Activated naive CD4-positive, alpha-beta T cell treated with anti-CD3 and anti-CD28 coated beads, Interleukin-2, amount 50 U/mL, for 16 hours (primary cell): ENCODE results near the gene IFNGR1.
"Not testable (repeated sequence)": the region's sequence is repeated elsewhere in the genome, so short reads cannot be mapped to it uniquely, and the experiment has no call there.

Experiments
- DNase-seq: peaks from one replicate; pipeline ENCODE4 v3.0.0-alpha.2; 2020

IFNGR1 gene

GRCh38 chr6:137218917-137219663, at the start of gene IFNGR1:
Gene IFNGR1 (minus strand): TSS chr6:137219385. CDS start chr6:137219327, 58 bp downstream.
- peak; percentile 96 for DNase-seq

DNA sequence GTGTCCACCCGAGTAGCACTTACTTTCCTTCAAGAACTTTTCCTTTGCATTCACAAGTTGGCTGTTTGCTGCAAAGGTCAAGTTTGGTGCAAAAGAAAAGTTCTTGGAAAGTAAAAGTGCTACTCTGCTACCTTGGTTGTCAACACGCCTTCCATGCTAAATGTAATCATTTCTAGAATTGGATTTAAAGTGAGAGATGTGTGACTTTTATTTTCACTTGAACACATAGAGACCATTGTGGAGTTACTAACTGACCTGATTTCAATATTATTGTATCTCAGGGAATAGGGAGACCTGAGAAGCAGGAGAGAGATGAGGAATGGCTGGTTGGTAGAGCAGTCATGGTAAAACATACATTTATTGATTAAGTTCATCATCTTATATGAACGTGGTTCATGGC, 49.7 kb upstream of the IFNGR1 start:
- no peak for DNase-seq

DNA sequence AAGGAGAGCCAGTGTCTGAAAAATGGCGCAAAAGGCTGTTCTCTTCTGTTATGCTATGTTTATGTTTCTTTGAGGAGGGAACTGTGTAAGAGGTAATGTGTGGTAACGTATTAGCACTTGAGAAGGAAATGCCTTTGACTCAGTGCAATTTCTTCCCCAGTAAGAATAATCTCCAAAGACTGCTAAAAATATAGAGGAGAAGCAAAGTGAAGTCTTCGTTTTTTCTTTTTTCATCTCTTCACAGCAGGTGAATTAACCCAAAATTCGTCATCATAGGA, 47.1 kb upstream of the IFNGR1 start:
- DNase-seq, result no peak

- no peak for DNase-seq
Measured at GRCh38 chr6:137265561-137266308, 46.5 kb upstream of the IFNGR1 start.

DNA sequence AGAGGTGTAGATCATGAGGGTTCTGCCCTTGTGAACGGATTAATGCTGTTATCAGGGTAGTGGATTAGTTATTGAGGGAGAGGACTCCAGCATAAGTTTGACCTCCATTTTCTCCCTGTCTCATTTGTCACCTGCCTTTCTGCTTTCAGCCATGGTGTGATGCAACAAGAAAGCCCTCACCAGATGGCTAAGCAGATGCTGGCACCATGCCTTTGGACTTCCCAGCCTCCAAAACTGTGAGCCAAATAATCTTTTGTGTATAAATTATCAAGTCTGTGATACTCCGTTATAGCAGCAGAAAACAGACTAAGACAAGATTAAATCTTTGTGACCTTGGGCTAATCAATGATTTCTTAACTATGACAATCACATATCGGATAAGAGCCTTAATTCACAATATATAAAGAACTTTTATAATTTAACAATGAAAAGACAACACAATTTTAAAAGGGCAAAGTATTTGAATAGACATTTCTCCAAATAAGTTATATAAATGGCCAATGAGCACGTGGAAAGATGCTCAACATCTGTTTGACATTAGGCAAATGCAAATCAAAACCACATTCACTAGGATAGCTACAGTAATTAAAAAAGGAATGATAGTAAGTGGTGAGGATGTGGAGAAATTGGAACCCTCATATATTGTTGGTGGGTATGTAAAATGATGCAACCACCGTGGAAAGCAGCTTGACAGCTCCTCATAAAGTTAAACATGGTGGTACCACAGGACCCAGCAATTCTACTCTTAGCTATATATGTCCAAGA, 45.3 kb upstream of the IFNGR1 start:
- no peak for DNase-seq

DNA sequence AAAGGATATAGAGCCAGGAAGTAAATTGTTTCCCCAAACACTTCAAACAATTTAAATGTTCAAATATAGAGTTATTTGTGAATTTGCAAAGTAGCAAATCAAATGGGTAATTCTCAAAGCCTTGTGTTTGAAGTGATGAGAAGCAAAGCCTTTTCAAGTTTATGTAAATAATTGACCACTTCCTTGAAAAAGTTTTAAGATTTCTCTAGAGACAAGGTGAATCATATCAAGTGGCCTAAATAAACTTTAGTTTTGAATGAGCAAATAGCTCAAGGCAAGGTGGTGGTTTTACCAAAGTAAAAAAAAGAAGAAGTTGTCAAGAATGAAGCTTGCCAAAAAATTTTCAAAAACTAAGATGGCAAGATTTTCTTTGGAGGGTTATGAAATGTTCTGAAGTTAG, 42.6 kb upstream of the IFNGR1 start:
- DNase-seq, result no peak

- no peak for DNase-seq
Measured at GRCh38 chr6:137261361-137261760, 42.2 kb upstream of the IFNGR1 start.

- no peak for DNase-seq
Measured at GRCh38 chr6:137260217-137260616, 41.0 kb upstream of the IFNGR1 start.

DNA sequence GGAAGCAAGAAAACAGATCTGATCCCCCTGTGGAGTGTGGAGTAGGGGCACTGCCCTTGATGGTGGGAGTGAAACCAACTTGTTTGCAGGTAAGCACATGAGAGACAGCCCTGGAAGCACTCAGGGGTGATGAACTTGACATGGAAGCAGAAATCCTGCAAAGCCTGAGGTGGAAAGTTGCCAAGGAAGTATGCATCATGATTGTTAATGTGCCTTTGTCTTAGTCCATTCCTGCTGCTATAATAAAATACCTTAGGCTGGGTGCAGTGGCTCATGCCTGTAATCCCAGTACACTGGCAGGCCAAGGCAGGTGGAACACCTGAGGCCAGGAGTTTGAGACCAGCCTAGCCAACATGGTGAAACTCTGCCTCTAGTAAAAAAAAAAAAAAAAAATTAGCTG, 40.2 kb upstream of the IFNGR1 start:
- DNase-seq, result no peak

DNA sequence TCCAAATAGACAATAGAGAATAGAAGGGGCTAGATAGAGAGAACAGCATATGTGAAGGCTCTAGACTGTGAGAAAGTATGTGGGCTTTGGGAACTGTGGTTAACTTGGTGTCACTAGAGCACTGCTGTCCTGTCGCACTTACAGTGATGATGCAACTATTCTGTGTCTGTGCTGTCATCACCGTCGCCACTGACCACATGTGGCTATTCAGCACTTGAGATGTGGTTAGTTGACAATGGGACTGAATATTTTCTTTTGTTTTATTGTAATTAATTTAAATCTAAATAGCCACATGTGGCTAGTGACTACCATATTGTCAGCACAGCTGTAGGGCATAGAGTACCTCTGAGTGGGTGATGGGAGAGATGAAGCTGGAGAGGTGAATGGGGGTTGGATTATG, 39.0 kb upstream of the IFNGR1 start:
- no peak for DNase-seq

GRCh38 chr6:137256350-137257103, 37.3 kb upstream of the IFNGR1 start:
- DNase-seq, result no peak

DNA sequence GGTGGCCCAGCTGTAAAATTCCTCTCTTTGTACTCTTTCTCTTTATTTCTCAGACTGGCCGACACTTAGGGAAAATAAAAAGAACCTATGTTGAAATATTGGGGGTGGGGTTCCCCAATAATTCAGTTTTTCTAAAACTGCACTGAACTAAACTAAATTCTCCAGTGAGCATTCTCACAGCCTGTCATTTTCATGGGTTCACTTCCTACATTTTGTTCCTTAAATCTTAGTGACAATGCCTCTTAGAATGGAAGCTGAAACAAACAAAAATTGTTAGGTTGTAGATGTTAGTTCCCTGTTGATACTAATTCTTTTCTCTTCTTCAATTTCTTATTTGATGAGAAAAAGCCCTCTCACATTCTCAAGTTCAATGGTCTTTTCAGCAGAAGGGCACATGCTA, 35.8 kb upstream of the IFNGR1 start:
- DNase-seq, result no peak

DNA sequence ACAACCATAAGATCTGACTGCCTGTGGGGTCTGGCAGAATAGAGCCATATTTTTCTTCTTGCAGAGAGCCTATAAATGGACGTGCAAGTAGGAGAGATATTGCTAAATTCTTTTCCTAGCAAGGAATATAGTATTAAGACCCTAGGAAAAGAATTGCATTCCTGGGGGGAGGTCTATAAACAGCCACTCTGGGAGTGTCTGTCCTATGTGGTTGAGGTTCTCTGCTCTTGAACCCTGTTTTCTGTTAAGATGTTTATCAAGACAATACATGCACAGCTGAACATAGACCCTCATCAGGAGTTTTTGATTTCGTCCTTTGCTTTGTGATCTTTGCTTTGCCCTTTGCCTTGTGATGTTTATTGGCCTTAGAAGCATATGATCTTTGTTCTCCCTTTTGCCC, 35.2 kb upstream of the IFNGR1 start:
- DNase-seq, result not testable (repeated sequence)

DNA sequence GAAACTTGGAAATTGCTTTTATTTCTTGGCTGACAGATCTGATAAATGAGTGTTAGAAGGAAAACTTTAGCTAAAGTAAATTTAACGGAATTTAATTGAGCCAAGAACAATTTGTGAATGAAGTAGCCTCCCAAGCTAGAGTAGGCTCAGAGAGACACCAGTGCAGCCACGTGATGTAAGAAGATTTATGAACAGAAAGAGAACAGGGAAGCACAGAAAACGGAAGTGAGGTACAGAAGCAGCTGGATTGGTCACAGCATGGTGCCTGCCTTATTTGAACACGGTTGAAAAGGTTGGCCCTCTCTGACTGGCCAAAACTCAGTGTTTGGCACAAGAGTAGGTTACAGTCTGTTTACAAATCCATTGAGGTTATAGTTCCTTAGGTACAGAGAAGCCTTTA, 29.5 kb upstream of the IFNGR1 start:
- DNase-seq, result no peak

- no peak for DNase-seq
Measured at GRCh38 chr6:137247724-137248123, 28.5 kb upstream of the IFNGR1 start.

DNA sequence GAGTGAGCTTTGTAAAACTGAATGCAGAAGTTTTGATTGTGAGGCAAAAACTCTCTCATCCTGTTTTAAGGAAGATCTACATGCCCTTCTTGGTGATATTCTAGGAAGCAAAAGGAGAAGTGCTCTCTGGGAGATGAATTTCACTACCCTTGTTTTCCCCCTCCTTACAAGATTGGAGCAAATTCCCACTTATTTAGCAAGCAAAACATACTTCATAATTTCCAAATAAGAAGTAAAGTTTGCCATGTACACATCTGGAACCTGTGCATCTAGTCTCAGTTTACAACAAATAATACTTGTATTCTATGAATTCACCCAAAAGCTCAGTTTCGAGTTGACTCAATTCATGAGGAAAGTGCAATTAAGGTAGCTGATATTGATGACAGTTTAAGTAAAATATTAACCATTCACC, 27.6 kb upstream of the IFNGR1 start:
- no peak for DNase-seq

DNA sequence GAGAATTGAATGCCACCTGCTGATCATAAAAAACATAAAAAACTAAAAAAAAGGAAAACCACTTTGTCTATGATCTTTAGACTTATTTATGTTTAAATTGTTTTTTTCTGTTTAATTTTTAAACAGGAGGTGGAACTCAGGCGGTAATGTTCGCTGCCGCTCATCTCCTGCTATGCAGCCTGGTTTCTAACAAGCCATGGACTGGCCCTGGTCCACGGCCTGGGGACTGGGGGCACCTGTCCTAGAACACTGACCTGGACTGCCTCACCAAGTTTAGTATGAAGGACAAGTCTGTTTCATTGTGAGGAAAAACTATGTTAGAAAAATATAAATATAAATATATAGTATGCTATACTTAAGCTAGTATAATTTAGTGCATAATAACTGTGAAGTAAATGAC, 27.0 kb upstream of the IFNGR1 start:
- no peak for DNase-seq

GRCh38 chr6:137241481-137242038, 22.4 kb upstream of the IFNGR1 start:
- DNase-seq, result no peak

GRCh38 chr6:137240168-137240567, 21.0 kb upstream of the IFNGR1 start:
- DNase-seq, result no peak

- no peak for DNase-seq
Measured at GRCh38 chr6:137237413-137238170, 18.4 kb upstream of the IFNGR1 start.

DNA sequence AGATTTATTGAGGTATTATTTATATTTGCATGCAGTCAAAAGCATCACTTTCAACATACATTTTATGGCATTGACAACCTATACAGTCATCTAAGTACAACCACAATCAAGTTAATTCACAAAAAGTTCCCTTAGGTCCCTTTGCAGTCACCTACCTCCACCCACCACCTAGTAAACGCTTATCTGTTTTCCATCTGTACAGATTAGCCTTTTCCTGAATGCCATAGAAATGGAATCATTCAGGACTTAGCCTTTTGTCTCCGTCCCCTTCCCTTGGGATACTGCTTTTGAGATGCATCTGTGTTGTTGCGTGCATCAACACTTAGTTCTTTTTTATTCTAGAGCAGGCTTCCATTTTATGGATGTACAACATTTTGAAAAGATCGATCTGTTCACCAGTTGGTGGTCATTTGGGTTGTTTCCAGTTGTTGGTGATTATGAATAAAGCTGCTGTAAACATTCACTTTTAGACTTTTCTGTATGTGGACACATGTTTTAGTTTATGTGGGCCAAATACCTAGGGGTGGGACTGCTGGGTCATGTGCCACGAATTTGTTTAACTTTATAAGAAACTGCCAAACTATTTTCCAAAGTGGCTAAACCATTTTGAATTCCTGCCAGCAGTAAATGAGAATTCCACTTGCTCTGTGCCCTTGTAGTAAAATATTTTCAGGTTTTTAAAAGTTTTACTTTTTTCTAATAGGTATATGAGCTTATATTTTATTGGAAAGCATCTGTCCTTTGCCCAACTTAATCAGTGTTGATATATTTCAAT, 17.6 kb upstream of the IFNGR1 start:
- DNase-seq, result no peak
